ENCODE data around the gene RPL37A.

GRCh38 chr2:216478791-216479190, 19.9 kb upstream of the RPL37A start:
- TF ChIP-seq MAX (IDR thresholded peaks at IDR 0.05) (no peak), CREB1 (IDR thresholded peaks at IDR 0.05; ENCODE audit: low read depth) (no peak), ZBTB7A (IDR thresholded peaks at IDR 0.05; ENCODE audit: low read depth) (no peak), REST (IDR thresholded peaks at IDR 0.05; ENCODE audit: low read depth) (no peak), EP300 (IDR thresholded peaks at IDR 0.05; ENCODE audit: borderline replicate concordance) (no peak), YY1 (IDR thresholded peaks at IDR 0.05; ENCODE audit: low read depth) (no peak), CEBPB (IDR thresholded peaks at IDR 0.05) (no peak), TAF1 (IDR thresholded peaks at IDR 0.05; ENCODE audit: low read depth) (no peak), NFIC (IDR thresholded peaks at IDR 0.05) (no peak)

Measured in Ishikawa (cell line).